Astrocyte of the cerebellum (primary cell): Measurements from ENCODE around the gene ASS1.

Experiments used
- DNase-seq: peaks from one replicate; pipeline ENCODE4 v3.0.0-alpha.2; 2011; ENCODE audit warnings: low read depth
- H3K4me3 ChIP-seq: 2 replicates; pipeline ENCODE4 v1.5.1; 2011; ENCODE audit warnings: mild to moderate bottlenecking, low read depth, low read length, moderate library complexity
- CTCF ChIP-seq: IDR thresholded peaks from 2 replicates; pipeline ENCODE4 v1.5.1; 2012; ENCODE audit warnings: low read length, low read depth, moderate library complexity, mild to moderate bottlenecking; ENCODE audit errors: missing control alignments
- in situ Hi-C: cut with HindIII; loops from 2 replicates; pipeline ENCODE4 v1.10.0; 2017; ENCODE audit warnings: low sequenced_read_pairs

The ASS1 gene

GRCh38 chr9:130548103-130548502 is 103.3 kb downstream of the ASS1 start:
- in situ Hi-C loops: no loop called here
- no peak for DNase-seq
- H3K4me3 ChIP-seq: no peak overlapping the region
- no peak for TF ChIP-seq CTCF

- no peak for DNase-seq
- in situ Hi-C loops: no loop called here
- H3K4me3 ChIP-seq: no peak overlapping the region
- no peak for TF ChIP-seq CTCF
Measured at GRCh38 chr9:130549093-130549735, 104.5 kb downstream of the ASS1 start.
